ENCODE data around the gene SIRT7. TPM values are rescaled to one million over a fixed set of nuclear protein-coding genes. Genes with fewer than 3 reads are reported as not detected.

Gene SIRT7, protein sequence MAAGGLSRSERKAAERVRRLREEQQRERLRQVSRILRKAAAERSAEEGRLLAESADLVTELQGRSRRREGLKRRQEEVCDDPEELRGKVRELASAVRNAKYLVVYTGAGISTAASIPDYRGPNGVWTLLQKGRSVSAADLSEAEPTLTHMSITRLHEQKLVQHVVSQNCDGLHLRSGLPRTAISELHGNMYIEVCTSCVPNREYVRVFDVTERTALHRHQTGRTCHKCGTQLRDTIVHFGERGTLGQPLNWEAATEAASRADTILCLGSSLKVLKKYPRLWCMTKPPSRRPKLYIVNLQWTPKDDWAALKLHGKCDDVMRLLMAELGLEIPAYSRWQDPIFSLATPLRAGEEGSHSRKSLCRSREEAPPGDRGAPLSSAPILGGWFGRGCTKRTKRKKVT
- total RNA-seq = 31.2 TPM

GRCh38 chr17:81917565-81918332, at the start of gene SIRT7:
Gene SIRT7, minus strand, starts transcription at chr17:81918176. Its CDS starts 45 bp downstream, at chr17:81918131.
- peak; percentile 80 to 89 (median 87) for DNase-seq (ENCODE audit: low read depth in 2 of 3, low spot score in 2 of 3)

DNA sequence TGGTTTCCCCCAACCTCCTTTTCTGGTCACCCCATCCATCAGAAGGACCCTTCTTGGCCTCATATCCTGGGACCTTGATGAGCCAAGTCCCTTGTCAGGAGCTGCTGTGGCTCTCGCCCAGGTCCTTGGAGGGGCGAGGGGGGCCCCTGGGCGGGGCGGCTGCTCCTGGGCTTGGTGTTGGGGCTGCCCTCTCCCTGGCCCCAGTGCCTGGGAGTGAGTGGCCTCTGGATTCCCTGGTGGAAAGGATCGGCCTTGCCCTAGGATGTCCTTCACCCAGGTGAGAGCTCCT, 49.2 kb upstream of the SIRT7 start:
- DNase-seq (ENCODE audit: low read depth in 2 of 3, low spot score in 2 of 3) = no peak

- peak in 2 of 3 donors; percentile 69 to 88 for DNase-seq (ENCODE audit: low read depth in 2 of 3, low spot score in 2 of 3)
Observed at GRCh38 chr17:81966343-81967243, 48.6 kb upstream of the SIRT7 start.

DNA sequence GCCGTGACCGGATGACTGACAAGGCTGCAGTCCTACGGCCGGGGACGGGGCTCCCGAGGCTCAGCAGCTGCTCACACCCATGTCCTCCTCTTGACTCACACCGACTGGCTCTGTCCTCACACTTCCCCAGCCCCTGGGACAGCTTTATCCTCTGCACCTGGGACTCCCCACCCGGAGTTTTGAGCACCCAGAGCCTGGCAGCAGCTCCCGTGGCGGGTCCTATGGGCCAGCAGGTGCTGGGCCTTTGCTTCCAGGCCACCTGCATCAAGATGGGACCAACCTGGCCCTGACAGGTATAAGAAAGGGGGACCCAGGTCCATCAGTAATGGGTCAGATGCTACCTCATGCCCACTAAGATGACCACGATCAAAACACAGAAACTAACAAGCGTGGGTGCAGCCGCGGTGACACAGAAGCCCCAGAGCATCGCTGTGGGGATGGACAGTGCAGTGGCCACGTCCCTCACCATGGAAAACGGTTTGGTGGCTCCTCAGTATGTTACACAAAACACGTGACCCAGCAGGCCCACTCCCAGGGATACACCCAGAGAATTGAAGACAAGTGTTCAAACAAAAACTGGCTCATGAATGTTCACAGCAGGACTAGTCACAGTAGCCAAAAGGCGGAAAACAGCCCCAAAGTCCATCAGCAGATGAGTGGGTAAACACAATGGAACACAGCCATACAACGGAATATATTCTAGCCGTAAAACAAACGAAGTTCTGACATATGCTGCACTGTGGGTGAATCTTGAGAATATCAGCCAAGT, 46.3 kb upstream of the SIRT7 start:
- DNase-seq (ENCODE audit: low read depth in 2 of 3, low spot score in 2 of 3) = no peak

DNA sequence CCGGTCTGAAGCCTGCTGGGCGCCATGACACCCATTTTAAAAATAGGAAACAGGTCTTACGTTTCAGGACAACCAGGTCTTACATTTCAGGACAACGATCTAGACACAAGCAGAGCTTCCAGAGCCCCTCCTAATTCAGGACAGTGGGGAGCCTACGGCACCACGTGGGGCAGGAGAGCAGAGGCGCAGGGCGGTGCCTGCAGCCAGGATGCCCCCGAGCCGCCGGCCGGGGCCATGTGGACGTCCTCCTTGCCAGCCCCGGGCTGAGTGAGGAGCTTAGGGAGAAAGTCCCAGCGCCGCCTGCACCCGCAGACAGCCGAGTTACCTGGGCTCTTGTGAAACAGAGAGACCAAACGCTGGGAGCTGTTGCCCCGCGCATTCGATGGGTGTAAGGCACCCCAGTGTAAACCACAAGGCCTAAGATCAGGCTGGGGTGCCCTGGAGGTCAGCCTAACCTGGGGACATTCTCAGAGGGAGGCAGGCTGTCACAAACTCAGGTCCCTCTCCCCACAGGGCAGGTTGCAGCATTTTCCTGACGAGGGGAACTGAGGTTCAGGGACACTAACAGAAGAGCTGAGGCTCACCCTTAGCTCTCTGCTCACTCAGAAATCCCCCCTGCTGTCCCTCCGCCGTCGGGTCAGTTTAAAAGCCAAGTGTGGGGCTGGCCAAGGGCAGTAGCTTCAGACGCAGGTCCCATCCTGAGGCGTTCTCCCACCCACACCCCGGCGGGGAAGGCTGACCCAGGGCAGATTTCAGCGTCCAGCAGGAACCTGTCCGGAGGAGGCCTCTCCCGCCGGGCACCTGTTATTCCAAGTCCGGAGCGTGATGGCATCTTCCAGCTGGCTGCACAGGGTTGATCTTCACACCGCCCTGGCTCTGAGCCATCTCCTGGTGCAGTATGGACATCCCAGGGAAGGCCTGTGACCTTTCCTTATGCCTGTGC, 44.8 kb upstream of the SIRT7 start:
- DNase-seq (ENCODE audit: low read depth in 2 of 3, low spot score in 2 of 3) = no peak

DNA sequence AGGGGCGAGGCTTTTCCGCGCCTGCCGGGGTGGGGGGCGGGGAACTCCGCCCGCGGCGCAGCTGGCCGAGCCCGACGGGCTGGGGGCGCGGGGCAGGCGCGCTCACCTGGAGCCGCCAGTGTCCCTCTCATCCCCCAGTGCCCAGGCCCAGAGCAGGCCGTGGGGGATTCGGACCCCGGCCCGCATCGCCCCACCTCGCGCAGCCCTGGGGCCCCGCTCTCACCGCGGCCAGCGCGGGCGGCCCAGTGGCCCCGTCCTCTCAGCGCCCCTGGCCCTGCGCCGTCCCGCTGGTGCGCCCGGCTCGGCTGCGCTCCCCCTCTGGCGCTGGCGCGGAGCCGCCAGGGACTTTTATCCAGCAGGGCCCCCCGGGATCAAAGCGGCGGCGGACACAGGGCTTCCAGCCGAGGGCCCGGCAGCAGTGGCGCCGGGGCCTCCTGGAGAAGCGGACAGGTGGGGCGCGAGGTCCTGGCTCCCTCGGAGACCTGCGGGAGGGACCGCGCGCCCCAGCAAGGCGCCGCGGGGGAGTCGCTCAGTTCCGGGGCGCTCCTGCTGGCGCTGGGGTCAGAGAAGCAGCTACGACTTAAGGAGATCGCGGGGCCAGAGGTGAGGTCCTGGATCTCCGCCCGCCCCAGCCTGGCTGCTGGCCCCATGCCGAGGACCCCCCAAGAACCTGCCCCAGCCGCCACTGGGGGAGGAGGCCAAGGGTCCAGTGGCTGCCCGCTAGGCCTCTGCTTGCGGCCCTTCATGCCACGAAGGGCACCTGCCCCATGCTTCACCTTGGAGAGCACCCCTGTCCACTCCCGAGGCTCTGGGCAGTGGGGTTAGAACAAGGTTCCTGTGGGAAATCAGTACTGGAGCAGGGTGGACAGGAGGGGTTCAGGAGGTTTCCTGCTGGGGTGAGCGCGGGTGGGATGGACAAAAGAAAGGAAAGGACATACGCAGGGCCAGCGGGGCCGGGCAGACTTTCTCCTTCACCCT, 43.8 kb upstream of the SIRT7 start:
- DNase-seq (ENCODE audit: low read depth in 2 of 3, low spot score in 2 of 3) = no peak

DNA sequence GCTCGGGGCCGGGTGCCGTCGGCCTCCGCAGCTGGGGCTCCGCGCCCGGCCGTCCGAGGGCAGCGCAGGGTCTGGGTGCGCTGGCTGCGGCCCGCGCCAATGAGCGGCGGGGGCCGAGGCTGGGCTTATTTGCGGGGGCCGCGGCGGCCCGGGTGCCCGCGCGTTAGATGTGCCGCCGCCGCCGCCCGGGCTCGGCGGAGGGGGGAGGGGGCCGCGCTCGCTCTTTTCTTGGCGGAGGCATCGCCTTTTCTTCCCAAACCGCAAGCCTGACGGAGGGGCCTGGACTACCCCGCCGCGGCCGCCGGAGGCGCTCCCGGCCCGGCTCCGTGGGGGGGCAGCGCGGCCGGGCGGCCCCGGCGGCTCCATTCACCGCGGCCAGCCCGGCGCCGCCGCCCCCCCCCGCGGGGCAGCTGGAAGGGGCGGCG, 43.1 kb upstream of the SIRT7 start, which contains the start of gene NOTUM:
Gene NOTUM (minus strand): TSS at position 101 of the 425 bp plus-strand sequence. CDS start 278 bp downstream, outside the sequence.
- DNase-seq (ENCODE audit: low read depth in 2 of 3, low spot score in 2 of 3) = peak in 2 of 3 donors; percentile 44 to 58

DNA sequence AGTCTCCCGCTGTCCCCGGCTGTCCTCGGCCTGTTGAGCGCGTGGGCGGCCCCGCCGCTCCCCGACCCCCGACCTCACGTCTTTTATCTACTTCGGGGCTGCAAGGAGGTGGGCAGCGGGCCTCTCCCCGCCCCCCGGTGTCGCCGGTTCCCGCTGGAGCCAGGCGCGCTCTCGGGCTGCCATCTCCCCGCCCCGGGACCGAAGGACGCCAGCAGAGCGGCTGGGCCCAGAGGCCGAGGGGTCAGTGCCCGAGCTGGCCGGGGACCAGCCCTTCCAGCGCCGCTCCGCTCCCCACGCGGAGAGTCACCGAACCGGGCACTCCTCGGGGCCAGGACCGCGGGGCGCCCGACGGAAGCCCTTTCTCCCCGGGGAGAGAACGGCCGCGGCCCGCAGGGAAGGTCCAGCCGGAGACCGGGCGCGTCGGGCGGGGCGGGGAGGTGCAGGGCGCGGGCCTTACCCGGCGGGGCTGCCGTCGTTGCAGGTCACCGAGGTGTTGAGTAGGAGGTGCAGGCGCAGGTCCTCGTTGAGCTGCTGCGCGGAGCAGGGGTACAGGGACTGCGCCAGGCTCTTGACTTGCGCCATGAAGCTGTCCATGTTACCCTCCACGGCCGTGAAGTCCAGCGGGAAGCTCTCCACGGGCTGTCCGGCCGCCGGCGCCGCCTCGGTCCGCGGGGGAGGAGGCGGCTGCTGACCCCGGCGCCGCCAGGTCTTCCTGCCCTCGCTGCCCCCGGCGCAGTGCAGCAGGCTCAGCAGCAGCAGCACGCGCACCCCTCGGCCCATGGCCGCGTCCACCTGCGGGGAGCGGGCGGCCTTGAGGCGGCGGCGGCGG, 42.4 kb upstream of the SIRT7 start:
- DNase-seq (ENCODE audit: low read depth in 2 of 3, low spot score in 2 of 3) = no peak

DNA sequence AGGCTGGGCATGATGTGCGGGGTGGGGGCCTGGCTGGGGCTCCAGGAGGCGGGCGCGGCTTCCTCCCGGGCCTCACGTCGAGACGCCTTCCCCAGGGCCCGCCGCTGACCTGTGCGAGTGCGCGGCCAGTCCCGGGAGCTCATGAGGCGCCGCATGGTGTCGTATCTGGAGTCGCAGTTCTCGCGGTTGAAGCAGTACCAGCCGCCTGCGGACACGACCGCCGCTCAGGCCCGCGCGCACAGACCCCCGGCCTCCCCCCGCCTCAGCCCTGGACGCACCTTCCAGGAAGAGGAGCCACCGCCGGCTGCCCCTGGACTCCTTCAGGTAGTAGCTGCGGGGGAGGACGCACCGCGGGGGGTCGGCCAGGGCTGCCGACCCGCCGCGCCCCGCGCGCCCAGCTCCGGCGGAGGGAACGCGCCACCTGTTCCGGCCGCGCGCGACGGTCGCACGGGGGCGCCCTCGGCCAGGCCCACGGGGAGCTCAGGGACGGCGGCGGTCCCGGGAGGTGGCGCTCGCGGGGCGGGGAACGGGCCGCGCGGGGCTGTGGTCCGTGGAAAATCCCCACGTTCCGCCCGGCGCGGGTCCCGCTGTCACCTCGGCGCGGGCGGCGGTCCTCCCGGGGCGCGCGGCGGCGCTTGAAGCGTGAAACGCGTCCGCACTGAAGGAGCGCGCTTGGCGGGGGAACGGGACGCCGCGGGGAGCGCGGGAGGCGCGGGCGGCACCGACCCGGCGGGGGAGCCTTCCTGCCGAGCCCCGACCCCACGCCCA, 41.6 kb upstream of the SIRT7 start:
- DNase-seq (ENCODE audit: low read depth in 2 of 3, low spot score in 2 of 3) = peak; percentile 71 to 85 (median 78)

DNA sequence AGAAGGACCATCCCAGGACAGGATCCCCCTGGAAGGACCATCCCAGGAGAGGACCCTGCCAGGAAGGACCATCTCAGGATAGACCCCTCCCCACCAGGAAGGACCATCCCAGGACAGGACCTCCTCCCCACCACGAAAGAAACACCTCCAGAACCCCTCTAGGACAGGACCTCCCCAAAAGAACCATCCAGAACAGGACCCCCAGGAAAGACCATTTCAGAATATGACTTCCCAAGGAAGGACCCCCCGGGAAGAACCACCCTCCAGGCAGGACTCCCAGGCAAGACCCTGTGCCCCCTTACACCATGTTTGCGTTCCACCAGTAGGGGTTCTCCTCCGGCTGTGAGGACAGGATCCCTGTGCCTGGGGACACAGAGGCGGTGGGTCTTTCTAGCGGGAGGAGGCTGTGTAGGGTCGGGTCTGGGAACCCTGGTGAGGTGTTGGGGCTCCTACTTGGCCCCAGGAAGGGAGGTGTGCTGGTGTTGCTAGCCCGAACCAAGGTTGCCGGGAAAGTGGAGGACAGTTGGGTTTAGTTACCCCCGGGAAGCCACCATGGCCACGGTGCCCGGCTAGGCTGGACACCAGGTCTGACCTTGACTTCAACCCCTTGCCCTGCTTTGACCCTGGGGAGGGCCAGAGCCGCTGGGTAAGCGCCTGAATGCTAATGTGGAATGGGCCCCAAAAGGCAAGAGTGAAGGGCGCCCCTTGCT, 40.8 kb upstream of the SIRT7 start:
- DNase-seq (ENCODE audit: low read depth in 2 of 3, low spot score in 2 of 3) = no peak

GRCh38 chr17:81957691-81958432, 39.9 kb upstream of the SIRT7 start:
- no peak for DNase-seq (ENCODE audit: low read depth in 2 of 3, low spot score in 2 of 3)

GRCh38 chr17:81956607-81957589, 38.9 kb upstream of the SIRT7 start:
- DNase-seq (ENCODE audit: low read depth in 2 of 3, low spot score in 2 of 3) = no peak

- no peak for DNase-seq (ENCODE audit: low read depth in 2 of 3, low spot score in 2 of 3)
Observed at GRCh38 chr17:81955756-81956544, 38.0 kb upstream of the SIRT7 start.
